ENCODE data around the gene CD3G.

GRCh38 chr11:118338637-118339061, 5.5 kb upstream of the CD3G start:
- TF ChIP-seq CTCF (IDR thresholded peaks at IDR 0.05) (no peak), EZH2 (IDR thresholded peaks at IDR 0.05; ENCODE audit: borderline replicate concordance, insufficient read depth, low read depth, low read length, poor library complexity, severe bottlenecking) (no peak)

All from B cell (primary cell).